Measurements from ENCODE around the gene CACNG6.

DNA sequence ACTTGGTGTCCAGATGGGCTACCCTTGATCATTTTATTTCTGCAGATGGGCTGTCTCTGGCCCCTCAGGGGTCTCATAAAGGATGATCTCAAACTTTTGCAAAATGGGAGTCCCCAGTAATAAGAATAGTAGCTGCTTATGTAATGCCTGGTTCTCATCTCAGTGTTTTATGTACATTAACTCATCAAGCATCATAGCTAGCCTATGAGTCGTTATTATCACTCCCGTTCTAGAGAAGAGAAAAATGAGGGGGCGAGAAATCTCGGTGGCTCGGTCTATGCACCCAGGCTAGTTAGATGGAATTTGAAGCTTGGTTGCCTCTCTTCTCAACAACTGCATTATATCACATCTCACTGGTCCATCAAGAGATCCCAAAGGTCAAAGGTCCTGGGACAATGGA, 3.4 kb downstream of the CACNG6 start:
- TF ChIP-seq, protein P1, sequence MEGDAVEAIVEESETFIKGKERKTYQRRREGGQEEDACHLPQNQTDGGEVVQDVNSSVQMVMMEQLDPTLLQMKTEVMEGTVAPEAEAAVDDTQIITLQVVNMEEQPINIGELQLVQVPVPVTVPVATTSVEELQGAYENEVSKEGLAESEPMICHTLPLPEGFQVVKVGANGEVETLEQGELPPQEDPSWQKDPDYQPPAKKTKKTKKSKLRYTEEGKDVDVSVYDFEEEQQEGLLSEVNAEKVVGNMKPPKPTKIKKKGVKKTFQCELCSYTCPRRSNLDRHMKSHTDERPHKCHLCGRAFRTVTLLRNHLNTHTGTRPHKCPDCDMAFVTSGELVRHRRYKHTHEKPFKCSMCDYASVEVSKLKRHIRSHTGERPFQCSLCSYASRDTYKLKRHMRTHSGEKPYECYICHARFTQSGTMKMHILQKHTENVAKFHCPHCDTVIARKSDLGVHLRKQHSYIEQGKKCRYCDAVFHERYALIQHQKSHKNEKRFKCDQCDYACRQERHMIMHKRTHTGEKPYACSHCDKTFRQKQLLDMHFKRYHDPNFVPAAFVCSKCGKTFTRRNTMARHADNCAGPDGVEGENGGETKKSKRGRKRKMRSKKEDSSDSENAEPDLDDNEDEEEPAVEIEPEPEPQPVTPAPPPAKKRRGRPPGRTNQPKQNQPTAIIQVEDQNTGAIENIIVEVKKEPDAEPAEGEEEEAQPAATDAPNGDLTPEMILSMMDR (IDR thresholded peaks at IDR 0.05): no peak
- TF ChIP-seq POLR2A (IDR thresholded peaks at IDR 0.05) (no peak), POLR2AphosphoS5 (IDR thresholded peaks at IDR 0.05) (no peak)

All from breast epithelium (tissue), 3 donors.